GM23338 (cell line): ENCODE measurements around the gene FNIP2. TPM values are rescaled to one million over a fixed set of nuclear protein-coding genes. Genes with fewer than 3 reads are reported as not detected.

ENCODE experiments used
- ATAC-seq: fragments of 200-7000 bp; cut with Tn5 transposase; 3 replicates; pipeline ENCODE4 v1.9.1; 2020
- DNase-seq: peaks from one replicate; pipeline ENCODE4 v3.0.0-alpha.2; 2015; ENCODE audit warnings: low spot score
- H2AFZ ChIP-seq: fragments of 200-600 bp; sonication (generic); 2 replicates; pipeline ENCODE4 v1.8.0; 2016; ENCODE audit warnings: antibody characterized with exemption, mild to moderate bottlenecking, moderate library complexity
- H3F3A ChIP-seq: fragments of 200-600 bp; sonication (generic); replicated peaks from 2 replicates; pipeline ENCODE4 v1.8.0; 2017; ENCODE audit warnings: antibody characterized with exemption, mixed run types, low read depth
- H3K27ac ChIP-seq: fragments of 200-600 bp; sonication (generic); 2 replicates; pipeline ENCODE4 v1.6.1; 2016; ENCODE audit warnings: low read depth
- H3K27me3 ChIP-seq: fragments of 200-600 bp; sonication (generic); 2 replicates; pipeline ENCODE4 v1.8.0; 2016; ENCODE audit warnings: mild to moderate bottlenecking, mixed run types, moderate library complexity; ENCODE audit not compliant: insufficient read depth
- H3K36me3 ChIP-seq: fragments of 200-600 bp; sonication (generic); 2 replicates; pipeline ENCODE4 v1.8.0; 2016; ENCODE audit warnings: mild to moderate bottlenecking; ENCODE audit not compliant: insufficient read depth
- H3K4me1 ChIP-seq: fragments of 200-600 bp; sonication (generic); 2 replicates; pipeline ENCODE4 v1.8.0; 2016; ENCODE audit warnings: mild to moderate bottlenecking, moderate library complexity; ENCODE audit not compliant: insufficient read depth
- H3K4me2 ChIP-seq: fragments of 200-600 bp; sonication (generic); 2 replicates; pipeline ENCODE4 v1.7.1; 2017; ENCODE audit warnings: mixed run types
- H3K4me3 ChIP-seq: fragments of 200-600 bp; sonication (generic); 2 replicates; pipeline ENCODE4 v1.6.1; 2016; ENCODE audit warnings: mixed run types
- H3K79me2 ChIP-seq: fragments of 200-600 bp; sonication (generic); replicated peaks from 2 replicates; pipeline ENCODE4 v1.8.0; 2017; ENCODE audit warnings: mild to moderate bottlenecking; ENCODE audit not compliant: insufficient read depth
- H3K9me2 ChIP-seq: fragments of 200-600 bp; sonication (generic); 2 replicates; pipeline ENCODE4 v1.8.0; 2017; ENCODE audit not compliant: insufficient read depth
- H4K20me1 ChIP-seq: fragments of 200-600 bp; sonication (generic); replicated peaks from 2 replicates; pipeline ENCODE4 v1.8.0; 2017; ENCODE audit warnings: mild to moderate bottlenecking; ENCODE audit not compliant: insufficient read depth
- H3K27ac Mint-ChIP-seq: 2 replicates; pipeline ENCODE4 v1.8.0; 2020; ENCODE audit warnings: inconsistent platforms, mild to moderate bottlenecking, moderate library complexity, mixed read lengths
- H3K27me3 Mint-ChIP-seq: 3 replicates; pipeline ENCODE4 v1.8.0; 2022; ENCODE audit warnings: low read depth, mild to moderate bottlenecking, moderate library complexity, mixed read lengths, inconsistent platforms; ENCODE audit not compliant: insufficient read depth, poor library complexity
- H3K36me3 Mint-ChIP-seq: 3 replicates; pipeline ENCODE4 v1.8.0; 2021; ENCODE audit warnings: low read depth, mild to moderate bottlenecking, inconsistent platforms, moderate library complexity, mixed read lengths
- H3K4me1 Mint-ChIP-seq: 3 replicates; pipeline ENCODE4 v1.8.0; 2020; ENCODE audit warnings: mild to moderate bottlenecking, inconsistent platforms, mixed read lengths
- H3K4me3 Mint-ChIP-seq: 3 replicates; pipeline ENCODE4 v1.8.0; 2021; ENCODE audit warnings: moderate library complexity, mild to moderate bottlenecking, inconsistent platforms, mixed read lengths
- H3K9me3 Mint-ChIP-seq: 3 replicates; pipeline ENCODE4 v1.8.0; 2020; ENCODE audit warnings: moderate library complexity, mild to moderate bottlenecking, inconsistent platforms, mixed read lengths
- CREB1 ChIP-seq: fragments of 250-450 bp; sonication (Bioruptor Pico); IDR thresholded peaks from 2 replicates; pipeline ENCODE4 v1.5.0; 2020; ENCODE audit warnings: low read depth, mild to moderate bottlenecking, moderate library complexity
- ETS1 ChIP-seq: IDR thresholded peaks from 2 replicates; pipeline ENCODE4 v1.6.1; 2016; ENCODE audit warnings: antibody characterized with exemption
- EZH2 ChIP-seq: fragments of 200-600 bp; sonication (generic); IDR thresholded peaks from one replicate; pipeline ENCODE4 v1.8.0; 2017; ENCODE audit warnings: antibody characterized with exemption, mild to moderate bottlenecking, low read depth; ENCODE audit not compliant: unreplicated experiment
- EZH2phosphoT487 ChIP-seq: fragments of 200-600 bp; sonication (generic); IDR thresholded peaks from one replicate; pipeline ENCODE4 v1.8.1; 2018; ENCODE audit warnings: antibody characterized with exemption; ENCODE audit not compliant: unreplicated experiment
- POLR2AphosphoS5 ChIP-seq: IDR thresholded peaks from 2 replicates; pipeline ENCODE4 v1.6.1; 2016; ENCODE audit warnings: antibody characterized with exemption, low read depth
- ZNF114 ChIP-seq: fragments of 250-450 bp; sonication (Bioruptor Pico); IDR thresholded peaks from 2 replicates; pipeline ENCODE4 v1.5.0; 2020; ENCODE audit warnings: mild to moderate bottlenecking, moderate library complexity
- ZNF462 ChIP-seq: fragments of 250-450 bp; sonication (Bioruptor Pico); IDR thresholded peaks from 2 replicates; pipeline ENCODE4 v1.5.0; 2020; ENCODE audit warnings: mild to moderate bottlenecking, moderate library complexity
- polyA plus RNA-seq: library from polyadenylated mRNA; unstranded; fragments of >200 nt; fragmentation: Nextera tagmentation; extraction: Ambion mirVana; gene quantifications from 2 replicates; pipeline ENCODE4 v1.2.1, GENCODE V29; 2016
- total RNA-seq: library from RNA; depleted of rRNA; stranded (reverse); fragments of >200 nt; shearing (Covaris generic); gene quantifications from 2 replicates; pipeline ENCODE4 v1.2.3, GENCODE V29; 2014

FNIP2 gene
- total and polyA plus RNA-seq, 2 experiments from 2014 or later, result 2.7 to 17.2 TPM

GRCh38 chr4:158841540-158841939 lies 72.7 kb downstream of the FNIP2 start:
- Mint-ChIP-seq H3K9me3 (no peaks in the 10 kb centered on the region), H3K36me3 (peaks cover 27% of the 10 kb centered on the region), H3K27ac (no peak overlapping the region), H3K4me3 (no peak overlapping the region), H3K4me1 (peaks cover 38% of the 10 kb centered on the region), H3K27me3 (peaks cover 5% of the 10 kb centered on the region)
- Histone ChIP-seq H3K36me3 (no peaks in the 10 kb centered on the region), H3K4me1 (peaks cover 20% of the 10 kb centered on the region), H3K9me2 (no peaks in the 10 kb centered on the region; the same call in 1 of the 2 replicates), H3K27me3 (no peaks in the 10 kb centered on the region), H3K27ac (no peak overlapping the region), H3K79me2 (no peaks in the 10 kb centered on the region), H3K4me2 (no peak overlapping the region), H3F3A (0 out of 2 replicates have a peak, but pooled peaks cover 3% of the 10 kb centered on the region), H4K20me1 (no peaks in the 10 kb centered on the region), H3K4me3 (no peak overlapping the region), H2AFZ (no peak overlapping the region)
- DNase-seq, result no peak
- TF ChIP-seq ZNF114 (CRISPR knock-in tag) (no peak), ETS1 (no peak), EZH2 (no peak), ZNF462 (CRISPR knock-in tag) (no peak), CREB1 (CRISPR knock-in tag) (no peak), EZH2phosphoT487 (no peak), POLR2AphosphoS5 (no peak)
- no peak for ATAC-seq
